ENCODE results near the gene LUC7L2. TPM values are rescaled to one million over a fixed set of nuclear protein-coding genes. Genes with fewer than 3 reads are reported as not detected.
"Not testable (repeated sequence)": the region's sequence is repeated elsewhere in the genome, so short reads cannot be mapped to it uniquely, and the experiment has no call there.

Gene LUC7L2
- total and polyA plus RNA-seq, 9 of the 15 experiments (the other 6 are each of a cell fraction or from before 2014, with no cell fraction given), result 56.1 to 207 (median 141) TPM

DNA sequence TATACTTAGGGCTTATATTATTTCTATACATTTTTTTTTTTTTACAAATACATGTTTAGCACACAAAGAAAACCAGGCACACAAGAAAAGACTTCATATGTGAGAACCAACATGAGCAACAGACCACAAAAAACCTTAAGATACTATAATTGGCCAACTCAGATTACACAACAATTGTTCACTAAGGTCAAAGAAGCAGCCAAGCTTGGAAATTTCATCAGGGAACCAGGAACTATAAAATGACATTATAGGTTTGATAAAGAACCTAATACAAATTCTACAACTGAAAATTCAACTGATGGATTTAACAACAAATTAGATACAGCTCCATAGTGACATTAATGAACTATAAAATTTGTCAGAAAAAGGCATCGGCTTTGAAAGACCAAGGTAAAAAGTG lies 4.4 kb upstream of the LUC7L2 start (continued):
- TF ChIP-seq, protein P1, sequence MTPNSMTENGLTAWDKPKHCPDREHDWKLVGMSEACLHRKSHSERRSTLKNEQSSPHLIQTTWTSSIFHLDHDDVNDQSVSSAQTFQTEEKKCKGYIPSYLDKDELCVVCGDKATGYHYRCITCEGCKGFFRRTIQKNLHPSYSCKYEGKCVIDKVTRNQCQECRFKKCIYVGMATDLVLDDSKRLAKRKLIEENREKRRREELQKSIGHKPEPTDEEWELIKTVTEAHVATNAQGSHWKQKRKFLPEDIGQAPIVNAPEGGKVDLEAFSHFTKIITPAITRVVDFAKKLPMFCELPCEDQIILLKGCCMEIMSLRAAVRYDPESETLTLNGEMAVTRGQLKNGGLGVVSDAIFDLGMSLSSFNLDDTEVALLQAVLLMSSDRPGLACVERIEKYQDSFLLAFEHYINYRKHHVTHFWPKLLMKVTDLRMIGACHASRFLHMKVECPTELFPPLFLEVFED (CRISPR knock-in tag; conservative IDR thresholded peaks at IDR 0.05), result no peak
- TF ChIP-seq BACH1 (tag; IDR thresholded peaks at IDR 0.05) (no peak), TEAD2 (tag; IDR thresholded peaks at IDR 0.05) (no peak), SNAPC5 (CRISPR knock-in tag; IDR thresholded peaks at IDR 0.05) (no peak)

DNA sequence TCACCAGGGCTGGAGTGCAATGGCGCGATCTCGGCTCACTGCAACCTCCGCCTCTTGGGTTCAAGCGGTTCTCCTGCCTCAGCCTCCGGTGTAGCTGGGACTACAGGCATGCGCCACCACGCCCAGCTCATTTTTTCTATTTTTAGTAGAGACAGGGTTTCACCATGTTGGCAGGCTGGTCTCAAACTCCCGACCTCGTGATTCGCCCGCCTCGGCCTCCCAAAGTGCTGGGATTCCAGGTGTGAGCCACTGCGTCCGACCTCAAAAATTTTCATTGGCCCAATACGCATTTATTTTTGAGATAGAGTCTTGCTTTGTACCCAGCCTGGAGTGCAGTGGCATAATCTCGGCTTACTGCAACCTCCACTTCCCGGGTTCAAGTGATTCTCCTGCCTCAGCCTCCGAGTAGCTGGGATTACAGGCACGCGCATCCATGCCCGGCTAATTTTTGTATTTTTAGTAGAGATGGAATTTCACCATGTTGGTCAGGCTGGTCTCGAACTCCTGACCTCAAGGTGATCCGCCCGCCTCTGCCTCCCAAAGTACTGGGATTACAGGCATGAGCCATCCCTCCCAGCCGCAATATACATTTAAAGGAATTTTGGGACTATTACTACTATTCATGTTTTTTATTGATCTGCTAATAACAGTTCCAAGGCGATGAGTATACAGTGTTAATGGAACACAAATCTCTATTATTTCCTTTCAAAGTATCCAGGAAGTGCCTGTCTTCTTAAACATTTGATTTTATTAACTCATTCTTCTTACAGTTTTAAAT lies 1.8 kb upstream of the LUC7L2 start:
- Histone ChIP-seq H3K4me3 (peak overlapping the region; percentile 65), H3K79me2 (ENCODE audit: control insufficient read depth, insufficient read depth, low read length) (peaks cover 49% of the 10 kb centered on the region), H3K36me3 (ENCODE audit: control insufficient read depth, insufficient read depth, low read length) (peaks cover 12% of the 10 kb centered on the region; the same call in 2 of the 3 replicates), H3K9ac (ENCODE audit: insufficient read depth in 1 of 2, low read depth in 2 of 2, low read length in 2 of 2) (peak overlapping the region in 1 of 2 experiments; percentile 97; a peak in 2 of 4 replicates), H4K20me1 (replicated peaks; ENCODE audit: control insufficient read depth, insufficient read depth, low read length) (peaks cover 13% of the 10 kb centered on the region), H3K27ac (ENCODE audit: extremely low read depth, low read depth, low read length) (peak overlapping the region; percentile 98), H3K4me2 (ENCODE audit: insufficient read depth, low read length) (peak overlapping the region; percentile 92), H3K4me1 (replicated peaks in 1 of 2; ENCODE audit: control insufficient read depth in 2 of 2, insufficient read depth in 2 of 2, low read length in 2 of 2) (peaks cover 8 to 20% of the 10 kb centered on the region in 2 experiments)
- intact Hi-C loops (cut with micrococcal nuclease); H3K9me3 ChIP-seq (replicated peaks; ENCODE audit: control insufficient read depth, insufficient read depth, low read depth, low read length); ATAC-seq; DNase-seq (ENCODE audit: extremely low read depth in 1 of 4, low spot score in 3 of 4); FAIRE-seq; CTCF ChIA-PET (ENCODE audit: low intra/inter-chr PET ratio); H2AFZ ChIP-seq (ENCODE audit: low read depth, low read length); BruUV-seq (replicated peaks); H3K27me3 ChIP-seq (ENCODE audit: control insufficient read depth in 2 of 2, insufficient read depth in 2 of 2, low read length in 2 of 2); H3K9me1 ChIP-seq (ENCODE audit: control insufficient read depth, insufficient read depth, low read length); TF ChIP-seq CEBPG (tag; conservative IDR thresholded peaks at IDR 0.05 in 1 of 2, IDR thresholded peaks at IDR 0.05 in 1 of 2): not testable (repeated sequence)
- in situ Hi-C loops (cut with MboI), result loop anchor here (25.0 kb wide), 1 partner anchor 1396 kb away; no protein-coding TSS in a partner anchor
- WGBS (ENCODE audit: insufficient coverage, low coverage, missing lambda C conversion rate), result 92% methylated on average over 27 of the region's 27 CpGs
- POLR2A ChIA-PET, result interaction anchor here (0.9 to 3.9 kb wide), 7 partner anchors 8 to 18 kb away, joined by 3 to 37 read pairs (median 12); no protein-coding TSS in a partner anchor
- peak; percentile 32; the same call in 1 of the 2 replicates for TF ChIP-seq TFAP4 (CRISPR knock-in tag; IDR thresholded peaks at IDR 0.05; ENCODE audit: borderline replicate concordance)
- peak; percentile 63; the same call in 1 of the 2 replicates for TF ChIP-seq BCOR (IDR thresholded peaks at IDR 0.05)
- peak; percentile 30; the same call in 1 of the 2 replicates for TF ChIP-seq MAX (CRISPR knock-in tag; IDR thresholded peaks at IDR 0.05)
- TF ChIP-seq TRIM28 (IDR thresholded peaks at IDR 0.05), result 0 out of 2 replicates have a peak, but pooled peaks have one; percentile 15
- peak; percentile 80 for TF ChIP-seq FOXK1 (CRISPR knock-in tag; IDR thresholded peaks at IDR 0.05; ENCODE audit: borderline replicate concordance)
- TF ChIP-seq, protein P2, sequence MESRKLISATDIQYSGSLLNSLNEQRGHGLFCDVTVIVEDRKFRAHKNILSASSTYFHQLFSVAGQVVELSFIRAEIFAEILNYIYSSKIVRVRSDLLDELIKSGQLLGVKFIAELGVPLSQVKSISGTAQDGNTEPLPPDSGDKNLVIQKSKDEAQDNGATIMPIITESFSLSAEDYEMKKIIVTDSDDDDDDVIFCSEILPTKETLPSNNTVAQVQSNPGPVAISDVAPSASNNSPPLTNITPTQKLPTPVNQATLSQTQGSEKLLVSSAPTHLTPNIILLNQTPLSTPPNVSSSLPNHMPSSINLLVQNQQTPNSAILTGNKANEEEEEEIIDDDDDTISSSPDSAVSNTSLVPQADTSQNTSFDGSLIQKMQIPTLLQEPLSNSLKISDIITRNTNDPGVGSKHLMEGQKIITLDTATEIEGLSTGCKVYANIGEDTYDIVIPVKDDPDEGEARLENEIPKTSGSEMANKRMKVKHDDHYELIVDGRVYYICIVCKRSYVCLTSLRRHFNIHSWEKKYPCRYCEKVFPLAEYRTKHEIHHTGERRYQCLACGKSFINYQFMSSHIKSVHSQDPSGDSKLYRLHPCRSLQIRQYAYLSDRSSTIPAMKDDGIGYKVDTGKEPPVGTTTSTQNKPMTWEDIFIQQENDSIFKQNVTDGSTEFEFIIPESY (CRISPR knock-in tag; IDR thresholded peaks at IDR 0.05), result peak; percentile 96
- TF ChIP-seq ZNF165 (CRISPR knock-in tag; IDR thresholded peaks at IDR 0.05; ENCODE audit: borderline replicate concordance), result 0 out of 2 replicates have a peak, but pooled peaks have one; percentile 17
- 0 out of 2 replicates have a peak, but pooled peaks have one; percentile 25 for TF ChIP-seq MTA1 (IDR thresholded peaks at IDR 0.05; ENCODE audit: borderline replicate concordance)
- peak in 1 of 2 experiments; percentile 60; a peak in 1 of 3 replicates for TF ChIP-seq CBX3 (IDR thresholded peaks at IDR 0.05; ENCODE audit: borderline replicate concordance in 1 of 2, low read length in 2 of 2)
- TF ChIP-seq CEBPG (CRISPR knock-in tag; IDR thresholded peaks at IDR 0.05), result 0 out of 2 replicates have a peak, but pooled peaks have one; percentile 12
